HCT116 (cell line): ENCODE measurements around the gene UBE2F. TPM values are rescaled to one million over a fixed set of nuclear protein-coding genes. Genes with fewer than 3 reads are reported as not detected.

Source experiments
- ATAC-seq: fragments of 200-7000 bp; cut with Tn5 transposase; 2 replicates; pipeline ENCODE4 v1.9.1; 2020; ENCODE audit warnings: mild to moderate bottlenecking, moderate library complexity
- BruUV-seq: library from RNA; stranded (reverse); fragments of 400-500 nt; replicated peaks from 2 replicates; lab custom pipeline; 2021; lab: Mats Ljungman, UMichigan
- CTCF ChIA-PET: fragments of 300-600 bp; sonication (Branson Sonifier 250); formaldehyde crosslinking; loops from one replicate; lab custom pipeline; 2021; ENCODE audit warnings: antibody characterized with exemption; lab: Charles Lee
- POLR2A ChIA-PET: fragments of 300-600, 350-600 bp; sonication (Branson Sonifier 250); formaldehyde crosslinking; loops from one replicate; lab custom pipeline; 2021; ENCODE audit warnings: antibody characterized with exemption; lab: Charles Lee
- RAD21 ChIA-PET, 2 experiments: fragments of 300-600 bp; sonication (Branson Sonifier 250); formaldehyde crosslinking; loops; one replicate each; lab custom pipeline; 2023; ENCODE audit warnings: low total read pairs in 2 of 2; ENCODE audit not compliant: uncharacterized antibody in 2 of 2, unreplicated experiment in 2 of 2, low non-redundant PET in 1 of 2; lab: Charles Lee
- DNase-seq: peaks from one replicate; pipeline ENCODE4 v3.0.0-alpha.2; 2010; ENCODE audit warnings: low read depth, low spot score
- H2AFZ ChIP-seq: fragments of 200-600 bp; shearing (Covaris generic), sonication (generic); 2 replicates; pipeline ENCODE4 v1.6.1; 2017; ENCODE audit warnings: low read depth, mixed run types, mixed read lengths, antibody characterized with exemption, low read length; ENCODE audit not compliant: poor library complexity, severe bottlenecking
- H3K27ac ChIP-seq: 2 replicates; pipeline ENCODE4 v1.5.1; 2012; ENCODE audit warnings: low read depth, low read length
- H3K27me3 ChIP-seq: fragments of 200-600 bp; sonication (generic); 2 replicates; pipeline ENCODE4 v1.6.1; 2016; ENCODE audit warnings: mixed run types, low read length, mixed read lengths; ENCODE audit not compliant: insufficient read depth
- H3K36me3 ChIP-seq, 2 experiments: fragments of 200-500 bp in 1 of 2; fragments of 200-600 bp in 1 of 2; sonication (Bioruptor generic) in 1 of 2; sonication (generic) in 1 of 2; 2 replicates each; pipeline versions ENCODE4 v1.5.1 to v1.6.1; 2014 to 2016; ENCODE audit warnings: low read length in 2 of 2, inconsistent platforms in 1 of 2, mixed read lengths in 1 of 2, mixed run types in 1 of 2; ENCODE audit not compliant: insufficient read depth in 2 of 2, control insufficient read depth in 1 of 2
- H3K4me1 ChIP-seq, 2 experiments: fragments of 200-600 bp in 1 of 2; sonication (generic) in 1 of 2; 2 replicates each; pipeline versions ENCODE4 v1.5.1 to v1.6.1; 2012 to 2017; ENCODE audit warnings: low read length in 2 of 2, inconsistent platforms in 1 of 2, mild to moderate bottlenecking in 1 of 2, mixed read lengths in 1 of 2, mixed run types in 1 of 2, moderate library complexity in 1 of 2; ENCODE audit not compliant: insufficient read depth in 2 of 2, control insufficient read depth in 1 of 2
- H3K4me2 ChIP-seq: fragments of 200-600 bp; sonication (generic); 2 replicates; pipeline ENCODE4 v1.6.1; 2017; ENCODE audit warnings: mixed run types, low read length, mixed read lengths
- H3K4me3 ChIP-seq, 2 experiments: fragments of 200-600 bp in 1 of 2; sonication (generic) in 1 of 2; replicated peaks in 1 of 2; 2 replicates each; pipeline ENCODE4 v1.5.1; 2011 to 2016; ENCODE audit warnings: low read length in 2 of 2, control low read depth in 1 of 2, low read depth in 1 of 2, mild to moderate bottlenecking in 1 of 2, mixed read lengths in 1 of 2, mixed run types in 1 of 2
- H3K79me2 ChIP-seq: fragments of 200-600 bp; sonication (generic); 2 replicates; pipeline ENCODE4 v1.6.1; 2017; ENCODE audit warnings: mild to moderate bottlenecking, mixed run types, low read length, moderate library complexity, mixed read lengths; ENCODE audit not compliant: insufficient read depth
- H3K9ac ChIP-seq: fragments of 200-600 bp; sonication (generic); 2 replicates; pipeline ENCODE4 v1.6.1; 2016; ENCODE audit warnings: low read length, mixed read lengths
- H3K9me2 ChIP-seq: fragments of 200-600 bp; sonication (generic), shearing (Covaris generic); 2 replicates; pipeline ENCODE4 v1.6.1; 2017; ENCODE audit warnings: mixed run types, mild to moderate bottlenecking, moderate library complexity; ENCODE audit not compliant: insufficient read depth
- H3K9me3 ChIP-seq, 2 experiments: fragments of 200-500 bp in 1 of 2; fragments of 200-600 bp in 1 of 2; sonication (Bioruptor generic) in 1 of 2; sonication (generic) in 1 of 2; 2 replicates each; pipeline ENCODE4 v1.6.1; 2014 to 2017; ENCODE audit warnings: low read length in 2 of 2, mixed read lengths in 2 of 2, inconsistent platforms in 1 of 2, low read depth in 1 of 2, mild to moderate bottlenecking in 1 of 2, mixed run types in 1 of 2, moderate library complexity in 1 of 2; ENCODE audit not compliant: control insufficient read depth in 1 of 2, insufficient read depth in 1 of 2
- H4K20me1 ChIP-seq: fragments of 200-600 bp; sonication (generic), shearing (Covaris generic); 2 replicates; pipeline ENCODE4 v1.6.1; 2017; ENCODE audit warnings: mixed run types, mild to moderate bottlenecking, moderate library complexity; ENCODE audit not compliant: insufficient read depth
- ATF3 ChIP-seq: IDR thresholded peaks from 2 replicates; pipeline ENCODE4 v1.6.1; 2012
- CEBPB ChIP-seq: IDR thresholded peaks from 2 replicates; pipeline ENCODE4 v1.6.1; 2012; ENCODE audit warnings: low read depth
- CTCF ChIP-seq, 3 experiments: fragments of 200-600 bp in 1 of 3; sonication (generic) in 1 of 3; IDR thresholded peaks in 2 of 3; conservative IDR thresholded peaks in 1 of 3; 2 replicates each; pipeline ENCODE4 v1.5.1; 2012 to 2017; ENCODE audit warnings: low read depth in 2 of 3, low read length in 2 of 3, antibody characterized with exemption in 1 of 3, borderline replicate concordance in 1 of 3, control low read depth in 1 of 3, mild to moderate bottlenecking in 1 of 3, mixed read lengths in 1 of 3, mixed run types in 1 of 3, moderate library complexity in 1 of 3; ENCODE audit not compliant: insufficient read depth in 1 of 3
- EGR1 ChIP-seq: IDR thresholded peaks from 2 replicates; pipeline ENCODE4 v1.6.1; 2012; ENCODE audit warnings: low read depth
- ELF1 ChIP-seq: IDR thresholded peaks from 2 replicates; pipeline ENCODE4 v1.6.1; 2012; ENCODE audit warnings: low read depth, borderline replicate concordance
- EZH2 ChIP-seq: fragments of 200-600 bp; sonication (generic); IDR thresholded peaks from 2 replicates; pipeline ENCODE4 v1.6.1; 2017; ENCODE audit warnings: antibody characterized with exemption, mixed run types
- FOSL1 ChIP-seq: IDR thresholded peaks from 2 replicates; pipeline ENCODE4 v1.6.1; 2012; ENCODE audit warnings: low read depth
- JUND ChIP-seq: IDR thresholded peaks from 2 replicates; pipeline ENCODE4 v1.6.1; 2012
- MAX ChIP-seq: IDR thresholded peaks from 2 replicates; pipeline ENCODE4 v1.6.1; 2012
- POLR2A ChIP-seq: IDR thresholded peaks from 2 replicates; pipeline ENCODE4 v1.7.0; 2011; ENCODE audit warnings: borderline replicate concordance; ENCODE audit not compliant: insufficient read depth, insufficient read length; ENCODE audit errors: extremely low read depth
- POLR2AphosphoS5 ChIP-seq: IDR thresholded peaks from 2 replicates; pipeline ENCODE4 v1.6.1; 2011; ENCODE audit warnings: mild to moderate bottlenecking, low read depth, low read length, moderate library complexity
- RAD21 ChIP-seq: IDR thresholded peaks from 2 replicates; pipeline ENCODE4 v1.6.1; 2012; ENCODE audit warnings: low read depth, mild to moderate bottlenecking
- SIN3A ChIP-seq: IDR thresholded peaks from 2 replicates; pipeline ENCODE4 v1.6.1; 2012; ENCODE audit warnings: low read depth
- SP1 ChIP-seq: IDR thresholded peaks from 2 replicates; pipeline ENCODE4 v1.6.1; 2012; ENCODE audit warnings: low read depth
- TCF7L2 ChIP-seq: IDR thresholded peaks from 2 replicates; pipeline ENCODE4 v1.7.0; 2011; ENCODE audit warnings: borderline replicate concordance, inconsistent platforms; ENCODE audit not compliant: insufficient read depth, insufficient read length; ENCODE audit errors: extremely low read depth
- YY1 ChIP-seq: IDR thresholded peaks from 2 replicates; pipeline ENCODE4 v1.6.1; 2011; ENCODE audit warnings: low read length, low read depth, moderate library complexity, mild to moderate bottlenecking; ENCODE audit not compliant: insufficient replicate concordance; ENCODE audit errors: extremely low read depth
- ZBTB33 ChIP-seq: IDR thresholded peaks from 2 replicates; pipeline ENCODE4 v1.6.1; 2011; ENCODE audit warnings: mild to moderate bottlenecking, low read length, moderate library complexity; ENCODE audit not compliant: insufficient replicate concordance; ENCODE audit errors: extremely low read depth
- ZFX ChIP-seq: fragments of 450-650 bp; IDR thresholded peaks from 2 replicates; pipeline ENCODE4 v1.6.1; 2017
- ZNF274 ChIP-seq: fragments of 200-500 bp; sonication (Bioruptor generic); IDR thresholded peaks from 2 replicates; pipeline ENCODE4 v1.6.1; 2014; ENCODE audit warnings: mild to moderate bottlenecking, low read depth, low read length, inconsistent platforms
- intact Hi-C: fragments of 100-400 bp; cut with micrococcal nuclease; formaldehyde crosslinking; loops from 2 replicates; pipeline ENCODE4 v1.10.0; 2022
- total RNA-seq: library from RNA; stranded (reverse); gene quantifications from one replicate; pipeline ENCODE4 v1.2.1, GENCODE V29; 2021; ENCODE audit not compliant: unreplicated experiment

The UBE2F gene
- total RNA-seq, 1 experiment from 2014 or later: 32.8 TPM

GRCh38 chr2:237929979-237930378 lies 36.8 kb upstream of the UBE2F start:
- no peaks in the 10 kb centered on the region for H3K36me3 ChIP-seq
- ATAC-seq: no peak
- H3K27ac ChIP-seq: no peak overlapping the region
- no peak overlapping the region for H2AFZ ChIP-seq
- RAD21 ChIA-PET: no interaction called here
- H3K4me2 ChIP-seq: no peak overlapping the region
- H3K27me3 ChIP-seq: no peaks in the 10 kb centered on the region
- H4K20me1 ChIP-seq: no peaks in the 10 kb centered on the region
- H3K79me2 ChIP-seq: no peaks in the 10 kb centered on the region
- CTCF ChIA-PET: no interaction called here
- POLR2A ChIA-PET: no interaction called here
- TF ChIP-seq ZFX (no peak), ELF1 (no peak), ATF3 (no peak), CTCF (IDR thresholded peaks at IDR 0.05 in 2 of 3, conservative IDR thresholded peaks at IDR 0.05 in 1 of 3; ENCODE audit: borderline replicate concordance in 1 of 3, insufficient read depth in 1 of 3, low read depth in 2 of 3, low read length in 2 of 3) (no peak), MAX (no peak), SIN3A (no peak), YY1 (no peak), EGR1 (no peak), POLR2A (no peak), CEBPB (no peak), EZH2 (no peak), POLR2AphosphoS5 (no peak), RAD21 (no peak), JUND (no peak), ZNF274 (no peak), ZBTB33 (no peak), SP1 (no peak), FOSL1 (no peak), TCF7L2 (no peak)
- TF ChIP-seq, all 23 proteins: peak for 0
- Histone ChIP-seq H3K9me2 (no peaks in the 10 kb centered on the region), H3K4me3 (no peak overlapping the region), H3K4me1 (no peaks in the 10 kb centered on the region), H3K9ac (no peak overlapping the region), H3K9me3 (peaks cover 4 to 14% of the 10 kb centered on the region in 2 experiments; a peak in 2 of 4 replicates)
- no TSS peak for BruUV-seq
- intact Hi-C loops: no loop called here
- no peak for DNase-seq
